Adrenal gland (tissue), 12 donors: Measurements from ENCODE around the gene CTBP2. TPM values are rescaled to one million over a fixed set of nuclear protein-coding genes. Genes with fewer than 3 reads are reported as not detected.

Source experiments
- DNase-seq, 7 donors: peaks; one replicate each; pipeline ENCODE4 v3.0.0-alpha.2; 2019 to 2020
- H3K27ac ChIP-seq, 5 donors: fragments of 200-600 bp; sonication (generic) in 4 of 5; 1 replicate in 3 of 5; 2 replicates in 2 of 5; pipeline versions ENCODE4 v1.5.1 to v1.8.0; 2016 to 2020; ENCODE audit warnings: mild to moderate bottlenecking in 1 of 5
- H3K27me3 ChIP-seq: fragments of 200-600 bp; 2 replicates; pipeline ENCODE4 v1.8.0; 2021
- H3K36me3 ChIP-seq, 2 donors: fragments of 200-600 bp; replicated peaks in 1 of 2; 1 replicate in 1 of 2; 2 replicates in 1 of 2; pipeline versions ENCODE4 v1.5.1 to v1.8.0; 2018 to 2022
- H3K4me1 ChIP-seq, 2 donors: fragments of 200-600 bp; replicated peaks in 1 of 2; 1 replicate in 1 of 2; 2 replicates in 1 of 2; pipeline versions ENCODE4 v1.5.1 to v1.8.0; 2018 to 2021
- H3K4me3 ChIP-seq, 4 donors: fragments of 200-600 bp; sonication (generic) in 3 of 4; one replicate each; pipeline ENCODE4 v1.5.1; 2016 to 2018
- H3K9me3 ChIP-seq, 3 donors: fragments of 200-600 bp; sonication (generic) in 1 of 3; replicated peaks in 1 of 3; 1 replicate in 2 of 3; 2 replicates in 1 of 3; pipeline versions ENCODE4 v1.5.1 to v1.8.0; 2016 to 2021
- POLR2A ChIP-seq, 2 donors: fragments of 450-650 bp; IDR thresholded peaks; one replicate each; pipeline ENCODE4 v1.6.1; 2017; ENCODE audit warnings: antibody characterized with exemption in 2 of 2, mild to moderate bottlenecking in 2 of 2, moderate library complexity in 1 of 2
- WGBS, 4 donors: extraction: QIAGEN DNeasy Blood & Tissue Kit in 2 of 4; methylation state at CpG; one replicate each; pipeline versions ENCODE4 v1.1.5 to v1.1.7; 2013 to 2017; 5-methylcytosine and 5-hydroxymethylcytosine counted together
- intact Hi-C, 2 donors: fragments of 100-400 bp; cut with DNase I; formaldehyde crosslinking; loops; one replicate each; pipeline versions ENCODE4 v1.14.1 to v1.15.0; 2022 to 2023
- polyA plus RNA-seq, 3 donors: library from polyadenylated mRNA; stranded (reverse); fragments of 200-250 nt in 2 of 3; fragments of 350-450 nt in 1 of 3; fragmentation: Illumina TruSeq in 1 of 3; extraction: RNeasy Lipid Tissue Mini Kit (QIAGEN cat#74804) in 1 of 3; gene quantifications; one replicate each; pipeline ENCODE4 v1.2.3, GENCODE V29; 2013 to 2014
- total RNA-seq, 9 donors: library from RNA; depleted of rRNA in 4 of 9; stranded (reverse); fragments of >200 nt in 4 of 9; fragments of 120-200 nt in 1 of 9; fragmentation: NEBNext Ultra II Directional in 1 of 9; extraction: Animal tissue kit (Norgen Biotek cat#: 25700) in 1 of 9; gene quantifications; one replicate each; pipeline versions ENCODE4 v1.1.0 to v1.2.4, GENCODE V29; 2013 to 2023
- TF ChIP-seq, protein P1 (sequence below), 6 experiments: fragments of 450-650 bp in 4 of 6; fragments of 200-600 bp in 2 of 6; sonication (generic) in 1 of 6; IDR thresholded peaks; 1 replicate in 5 of 6; 2 replicates in 1 of 6; pipeline versions ENCODE4 v1.5.1 to v1.8.0; 2016 to 2021; ENCODE audit warnings: antibody characterized with exemption in 6 of 6, mild to moderate bottlenecking in 2 of 6, moderate library complexity in 1 of 6
- donor health status: healthy with polysubstance abuse.
- donor health status: Bipolar disorder and iron deficiency.
- donor health status: DM: yes; HTN: yes; CAD: no.
- donor health status: DM: no; HTN: no; CAD: no.
- donor health status: DM: no; HTN: no; CAD: no.
- donor health status: DM: yes; HTN: yes; CAD: no.

The CTBP2 gene
- total and polyA plus RNA-seq, 12 donors = 25.3 to 66.5 (median 45.7) TPM

DNA sequence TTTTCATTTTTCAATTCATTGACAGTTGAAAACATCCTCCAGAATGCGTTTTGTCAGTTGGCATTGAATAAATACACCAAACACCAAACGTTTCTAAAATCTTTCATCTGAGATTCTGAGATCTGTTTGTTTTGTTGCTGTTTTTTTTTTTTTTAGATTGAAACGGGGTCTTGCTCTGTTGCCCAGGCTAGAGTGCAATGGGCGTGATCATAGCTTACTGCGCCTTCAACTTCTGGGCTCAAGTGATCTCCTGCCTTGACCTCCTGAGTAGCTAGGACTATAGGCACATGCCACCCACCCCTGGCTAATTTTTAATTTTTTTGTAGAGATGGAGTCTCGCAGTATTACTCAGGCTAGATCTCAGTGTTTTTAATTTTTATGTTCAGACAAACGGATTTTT is 187.7 kb downstream of the CTBP2 start:
- H3K4me1 ChIP-seq = peaks cover 16 to 26% of the 10 kb centered on the region in 2 donors
- H3K27me3 ChIP-seq = no peaks in the 10 kb centered on the region
- H3K36me3 ChIP-seq = peaks cover 0 to 28% of the 10 kb centered on the region in 2 donors
- intact Hi-C loops = loop anchor here in 1 of 2 donors (10.0 kb wide), 1 partner anchor 48 kb away; no protein-coding TSS in a partner anchor
- 81 to 87% (median 84%) methylated on average over 7 of the region's 7 CpGs for whole genome bisulfite sequencing, 4 donors
- H3K9me3 ChIP-seq = no peaks in the 10 kb centered on the region
- no peak overlapping the region for H3K27ac ChIP-seq
- TF ChIP-seq, protein P1, sequence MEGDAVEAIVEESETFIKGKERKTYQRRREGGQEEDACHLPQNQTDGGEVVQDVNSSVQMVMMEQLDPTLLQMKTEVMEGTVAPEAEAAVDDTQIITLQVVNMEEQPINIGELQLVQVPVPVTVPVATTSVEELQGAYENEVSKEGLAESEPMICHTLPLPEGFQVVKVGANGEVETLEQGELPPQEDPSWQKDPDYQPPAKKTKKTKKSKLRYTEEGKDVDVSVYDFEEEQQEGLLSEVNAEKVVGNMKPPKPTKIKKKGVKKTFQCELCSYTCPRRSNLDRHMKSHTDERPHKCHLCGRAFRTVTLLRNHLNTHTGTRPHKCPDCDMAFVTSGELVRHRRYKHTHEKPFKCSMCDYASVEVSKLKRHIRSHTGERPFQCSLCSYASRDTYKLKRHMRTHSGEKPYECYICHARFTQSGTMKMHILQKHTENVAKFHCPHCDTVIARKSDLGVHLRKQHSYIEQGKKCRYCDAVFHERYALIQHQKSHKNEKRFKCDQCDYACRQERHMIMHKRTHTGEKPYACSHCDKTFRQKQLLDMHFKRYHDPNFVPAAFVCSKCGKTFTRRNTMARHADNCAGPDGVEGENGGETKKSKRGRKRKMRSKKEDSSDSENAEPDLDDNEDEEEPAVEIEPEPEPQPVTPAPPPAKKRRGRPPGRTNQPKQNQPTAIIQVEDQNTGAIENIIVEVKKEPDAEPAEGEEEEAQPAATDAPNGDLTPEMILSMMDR (IDR thresholded peaks at IDR 0.05) = no peak
- no peak for TF ChIP-seq POLR2A (IDR thresholded peaks at IDR 0.05)
- DNase-seq = no peak
- no peak overlapping the region for H3K4me3 ChIP-seq

DNA sequence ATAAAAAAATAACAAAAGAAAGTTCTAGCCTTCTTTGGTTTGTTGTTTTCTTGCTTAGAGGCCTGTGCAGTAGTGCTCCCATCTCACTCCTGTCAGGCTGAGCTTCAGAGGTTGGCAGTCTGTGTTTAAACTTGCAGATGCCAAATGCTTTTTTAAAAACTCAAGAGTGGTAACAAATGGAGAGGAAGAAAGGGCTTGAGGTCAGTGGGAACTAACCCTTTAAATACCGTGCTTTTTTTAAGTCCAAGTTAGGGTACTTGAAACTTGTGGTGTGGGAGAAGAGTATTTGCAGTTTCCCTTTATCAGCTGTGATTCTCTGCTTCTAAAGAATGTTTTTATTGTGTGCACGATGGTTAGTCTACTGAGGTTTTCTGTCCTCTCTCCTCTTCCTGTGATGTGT is 189.1 kb downstream of the CTBP2 start:
- no peak for TF ChIP-seq POLR2A (IDR thresholded peaks at IDR 0.05)
- TF ChIP-seq, protein P1 (IDR thresholded peaks at IDR 0.05) = no peak
- Histone ChIP-seq H3K4me1 (peaks cover 16 to 26% of the 10 kb centered on the region in 2 donors), H3K27me3 (no peaks in the 10 kb centered on the region), H3K4me3 (no peak overlapping the region), H3K9me3 (no peaks in the 10 kb centered on the region), H3K27ac (peak overlapping the region in 3 of 5 donors; percentile 11 to 70 (median 58)), H3K36me3 (peaks cover 0 to 42% of the 10 kb centered on the region in 2 donors)
- WGBS, 4 donors = 6 to 24% (median 18%) methylated on average over 2 of the region's 2 CpGs
- DNase-seq = no peak
- intact Hi-C loops = loop anchor here in 1 of 2 donors (10.0 kb wide), 1 partner anchor 46 kb away; no protein-coding TSS in a partner anchor

DNA sequence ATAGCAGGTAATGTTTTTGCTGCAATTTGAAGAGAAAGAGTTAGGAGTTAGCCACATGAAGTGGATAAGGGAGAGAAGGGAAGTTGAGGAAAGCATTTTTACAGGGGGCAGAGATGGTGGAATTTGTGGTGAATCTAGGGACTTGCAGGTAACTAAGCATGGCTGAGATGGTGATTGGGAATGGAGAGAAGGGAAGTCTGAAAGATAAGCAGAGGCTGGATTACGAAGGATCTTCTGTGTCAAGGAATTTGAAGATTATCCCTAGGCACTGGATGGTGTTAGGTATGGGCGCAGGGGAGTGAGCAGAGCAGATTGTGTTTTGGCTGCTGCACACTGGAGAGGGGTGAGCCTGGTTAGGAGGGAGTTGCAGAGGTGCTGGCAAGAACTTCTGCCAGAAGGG is 193.1 kb downstream of the CTBP2 start:
- intact Hi-C loops = no loop called here
- Histone ChIP-seq H3K36me3 (peaks cover 0 to 30% of the 10 kb centered on the region in 2 donors), H3K4me3 (no peak overlapping the region), H3K9me3 (no peaks in the 10 kb centered on the region), H3K27ac (no peak overlapping the region), H3K4me1 (peaks cover 16 to 35% of the 10 kb centered on the region in 2 donors), H3K27me3 (no peaks in the 10 kb centered on the region)
- 94 to 98% (median 94%) methylated on average over 2 of the region's 2 CpGs for WGBS, 4 donors
- no peak for DNase-seq
- no peak for TF ChIP-seq POLR2A (IDR thresholded peaks at IDR 0.05)
- TF ChIP-seq, protein P1 (IDR thresholded peaks at IDR 0.05) = no peak

DNA sequence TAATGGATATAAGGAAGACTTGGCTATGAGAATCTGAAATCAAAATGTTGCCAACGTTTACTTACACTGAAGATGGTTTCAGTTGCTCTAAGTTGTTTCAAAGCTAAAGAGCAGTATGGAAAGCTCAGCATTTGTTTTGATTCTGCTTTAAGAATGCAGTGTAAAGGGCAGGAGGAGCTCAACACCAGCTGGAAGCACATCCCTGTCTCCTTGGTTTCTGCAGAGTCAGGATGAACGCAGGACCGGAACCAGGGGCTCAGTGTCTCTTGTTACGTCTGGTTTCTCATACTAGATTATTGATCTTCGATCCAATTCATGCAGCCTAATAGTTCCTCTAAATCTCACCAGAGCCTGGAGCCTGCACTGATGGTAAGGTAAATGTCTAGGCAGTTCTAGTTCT is 194.4 kb downstream of the CTBP2 start:
- WGBS, 4 donors = 63 to 80% (median 76%) methylated on average over 5 of the region's 5 CpGs
- no peak for TF ChIP-seq POLR2A (IDR thresholded peaks at IDR 0.05)
- TF ChIP-seq, protein P1 (IDR thresholded peaks at IDR 0.05) = no peak

More for the DNA sequence above, 194.4 kb downstream of the CTBP2 start:
- Histone ChIP-seq H3K9me3 (no peaks in the 10 kb centered on the region), H3K27ac (no peak overlapping the region), H3K4me3 (no peak overlapping the region), H3K27me3 (no peaks in the 10 kb centered on the region), H3K36me3 (peaks cover 0 to 30% of the 10 kb centered on the region in 2 donors), H3K4me1 (peaks cover 9 to 33% of the 10 kb centered on the region in 2 donors)
- no peak for DNase-seq
- intact Hi-C loops = no loop called here
